Heart right ventricle (tissue), 16 donors: ENCODE measurements around the gene SLK. TPM values are rescaled to one million over a fixed set of nuclear protein-coding genes. Genes with fewer than 3 reads are reported as not detected.

ENCODE experiments used
- ATAC-seq, 8 donors: fragments of 200-7000 bp; cut with Tn5 transposase; one replicate each; pipeline ENCODE4 v1.9.1; 2020; ENCODE audit warnings: mild to moderate bottlenecking in 8 of 8, moderate library complexity in 8 of 8, moderate number of reproducible peaks in 1 of 8
- DNase-seq, 2 donors: peaks; one replicate each; pipeline ENCODE4 v3.0.0-alpha.2; 2020
- H3K27ac ChIP-seq, 10 donors: fragments of 200-600 bp; sonication (generic) in 2 of 10; one replicate each; pipeline versions ENCODE4 v1.5.0 to v1.8.0; 2020 to 2022; ENCODE audit warnings: mild to moderate bottlenecking in 3 of 10
- H3K27me3 ChIP-seq, 7 donors: fragments of 200-600 bp; one replicate each; pipeline ENCODE4 v1.8.0; 2021 to 2022; ENCODE audit warnings: mild to moderate bottlenecking in 2 of 7
- H3K36me3 ChIP-seq, 9 donors: fragments of 200-600 bp; sonication (generic) in 1 of 9; one replicate each; pipeline versions ENCODE4 v1.5.0 to v1.8.0; 2020 to 2022; ENCODE audit warnings: mild to moderate bottlenecking in 2 of 9
- H3K4me1 ChIP-seq, 9 donors: fragments of 200-600 bp; sonication (generic) in 1 of 9; one replicate each; pipeline versions ENCODE4 v1.5.0 to v1.8.0; 2020 to 2022; ENCODE audit warnings: mild to moderate bottlenecking in 4 of 9
- H3K4me3 ChIP-seq, 10 donors: fragments of 200-600 bp; sonication (generic) in 2 of 10; one replicate each; pipeline versions ENCODE4 v1.5.0 to v1.8.0; 2020 to 2022; ENCODE audit warnings: mild to moderate bottlenecking in 7 of 10, moderate library complexity in 2 of 10
- H3K9me3 ChIP-seq, 11 donors: fragments of 200-600 bp in 10 of 11; sonication (generic) in 2 of 11; one replicate each; pipeline versions ENCODE4 v1.5.0 to v1.8.0; 2013 to 2022; ENCODE audit warnings: mild to moderate bottlenecking in 2 of 11, control low read depth in 1 of 11, moderate library complexity in 1 of 11
- WGBS, 2 donors: extraction: QIAGEN DNeasy Blood & Tissue Kit; methylation state at CpG; one replicate each; pipeline ENCODE4 v1.1.7; 2013; ENCODE audit warnings: inconsistent platforms in 1 of 2; 5-methylcytosine and 5-hydroxymethylcytosine counted together
- intact Hi-C, 10 donors: fragments of 100-400 bp; cut with DNase I; formaldehyde crosslinking; loops; one replicate each; pipeline versions ENCODE4 v1.11.1 to v1.14.2; 2022
- polyA plus RNA-seq, 2 donors: library from polyadenylated mRNA; stranded (reverse); fragments of 200-250 nt; gene quantifications; one replicate each; pipeline ENCODE4 v1.2.3, GENCODE V29; 2013
- total RNA-seq, 10 donors: library from RNA; stranded (reverse); fragmentation: NEBNext Ultra II Directional in 3 of 10; extraction: Animal tissue kit (Norgen Biotek cat#: 25700) in 3 of 10; gene quantifications; one replicate each; pipeline versions ENCODE4 v1.2.1 to v1.2.4, GENCODE V29; 2021 to 2023
- TF ChIP-seq, protein P1 (sequence below), 9 donors: fragments of 200-600 bp; sonication (generic) in 2 of 9; IDR thresholded peaks; one replicate each; pipeline versions ENCODE4 v1.5.0 to v1.8.0; 2021 to 2022; ENCODE audit warnings: antibody characterized with exemption in 9 of 9, mild to moderate bottlenecking in 5 of 9, moderate library complexity in 1 of 9
- donor health status: Arrhythmogenic right ventricular cardiomyopathy.
- donor health status: ischemic (EF 13 %, LVEDD 7.1; RV severe dilation, severe dysfunction).
- donor health status: healthy with polysubstance abuse.
- donor health status: DM: no; HTN: yes; CAD: no.
- donor health status: DM: no; HTN: no; CAD: no.
- donor health status: ischemic (EF 25% LVEDD 6.9; RV normal size, moderate dysfunction).
- donor health status: ischemic (EF 25% LVEDD 5.7; RV mildly dilated, moderate dysfunction).
- donor health status: healthy.
- donor health status: DM: yes; HTN: yes; CAD: no.
- donor health status: Ischemic cardiomyopathy.
- donor health status: ischemic (EF 35%, LVEDD 5.7; RV mildly dilated, moderate dysfunction).
- donor health status: nonischemic (EF 11% LVEDD 7.7; RV severe dilation, severe dysfunction).
- donor health status: DM: yes; HTN: yes; CAD: no.
- donor health status: PGD.
- donor health status: ischemic (EF 29% LVEDD 5.4; RV normal size, mild dysfunction).
- donor health status: nonischemic (EF 23%, LVEDD 6.1; RV moderate dilation, normal function).

Gene SLK
- total and polyA plus RNA-seq, 12 donors = 11.3 to 63.6 (median 41.3) TPM

- Histone ChIP-seq H3K36me3 (no peaks in the 10 kb centered on the region), H3K27me3 (no peaks in the 10 kb centered on the region)
- WGBS, 2 donors = 62 to 68% methylated on average over 6 of the region's 6 CpGs
Measured at GRCh38 chr10:104069613-104070012, 102.7 kb downstream of the SLK start.

GRCh38 chr10:104072786-104073185, 105.8 kb downstream of the SLK start:
- Histone ChIP-seq H3K4me3 (no peak overlapping the region), H3K36me3 (no peaks in the 10 kb centered on the region), H3K27me3 (no peaks in the 10 kb centered on the region), H3K4me1 (peaks cover 0 to 16% (median 12%) of the 10 kb centered on the region in 9 donors), H3K27ac (no peak overlapping the region), H3K9me3 (no peaks in the 10 kb centered on the region)
- intact Hi-C loops = no loop called here
- TF ChIP-seq, protein P1, sequence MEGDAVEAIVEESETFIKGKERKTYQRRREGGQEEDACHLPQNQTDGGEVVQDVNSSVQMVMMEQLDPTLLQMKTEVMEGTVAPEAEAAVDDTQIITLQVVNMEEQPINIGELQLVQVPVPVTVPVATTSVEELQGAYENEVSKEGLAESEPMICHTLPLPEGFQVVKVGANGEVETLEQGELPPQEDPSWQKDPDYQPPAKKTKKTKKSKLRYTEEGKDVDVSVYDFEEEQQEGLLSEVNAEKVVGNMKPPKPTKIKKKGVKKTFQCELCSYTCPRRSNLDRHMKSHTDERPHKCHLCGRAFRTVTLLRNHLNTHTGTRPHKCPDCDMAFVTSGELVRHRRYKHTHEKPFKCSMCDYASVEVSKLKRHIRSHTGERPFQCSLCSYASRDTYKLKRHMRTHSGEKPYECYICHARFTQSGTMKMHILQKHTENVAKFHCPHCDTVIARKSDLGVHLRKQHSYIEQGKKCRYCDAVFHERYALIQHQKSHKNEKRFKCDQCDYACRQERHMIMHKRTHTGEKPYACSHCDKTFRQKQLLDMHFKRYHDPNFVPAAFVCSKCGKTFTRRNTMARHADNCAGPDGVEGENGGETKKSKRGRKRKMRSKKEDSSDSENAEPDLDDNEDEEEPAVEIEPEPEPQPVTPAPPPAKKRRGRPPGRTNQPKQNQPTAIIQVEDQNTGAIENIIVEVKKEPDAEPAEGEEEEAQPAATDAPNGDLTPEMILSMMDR (IDR thresholded peaks at IDR 0.05) = no peak
- DNase-seq (no peak), ATAC-seq (no peak)
- 52 to 56% methylated on average over 5 of the region's 5 CpGs for WGBS, 2 donors

More at GRCh38 chr10:104069613-104070012, 102.7 kb downstream of the SLK start:
- H3K27ac ChIP-seq = no peak overlapping the region
- H3K9me3 ChIP-seq = no peaks in the 10 kb centered on the region
- no peaks in the 10 kb centered on the region for H3K4me1 ChIP-seq
- intact Hi-C loops = no loop called here
- DNase-seq (no peak), ATAC-seq (no peak)
- TF ChIP-seq, protein P1 (IDR thresholded peaks at IDR 0.05) = no peak
- no peak overlapping the region for H3K4me3 ChIP-seq

DNA sequence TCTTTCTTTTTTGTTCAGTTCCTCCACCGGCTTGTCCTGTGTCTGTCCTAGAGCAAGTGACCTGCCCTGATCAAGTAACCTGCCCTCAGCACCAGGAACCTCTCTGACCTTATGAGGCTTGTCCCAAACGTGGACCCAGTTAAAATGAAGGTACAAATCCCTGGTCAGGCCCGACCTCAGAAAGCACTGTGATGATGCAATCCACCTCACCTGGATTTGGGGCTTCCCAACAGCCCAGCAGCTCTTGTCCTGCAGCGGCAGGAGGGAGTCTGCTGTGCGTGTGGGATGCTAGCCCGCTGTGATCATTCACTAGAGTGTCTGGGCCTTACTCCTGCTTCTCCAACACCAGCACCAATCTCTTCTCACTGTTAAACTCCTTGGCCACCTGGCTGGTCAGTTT, 107.6 kb downstream of the SLK start:
- Histone ChIP-seq H3K4me3 (no peak overlapping the region), H3K27ac (no peak overlapping the region), H3K4me1 (peaks cover 0 to 18% (median 12%) of the 10 kb centered on the region in 9 donors), H3K36me3 (no peaks in the 10 kb centered on the region), H3K9me3 (no peaks in the 10 kb centered on the region), H3K27me3 (no peaks in the 10 kb centered on the region)
- TF ChIP-seq, protein P1 (IDR thresholded peaks at IDR 0.05) = no peak
- no peak for ATAC-seq
- no peak for DNase-seq
- 87 to 90% methylated on average over 6 of the region's 6 CpGs for WGBS, 2 donors
- intact Hi-C loops = no loop called here

DNA sequence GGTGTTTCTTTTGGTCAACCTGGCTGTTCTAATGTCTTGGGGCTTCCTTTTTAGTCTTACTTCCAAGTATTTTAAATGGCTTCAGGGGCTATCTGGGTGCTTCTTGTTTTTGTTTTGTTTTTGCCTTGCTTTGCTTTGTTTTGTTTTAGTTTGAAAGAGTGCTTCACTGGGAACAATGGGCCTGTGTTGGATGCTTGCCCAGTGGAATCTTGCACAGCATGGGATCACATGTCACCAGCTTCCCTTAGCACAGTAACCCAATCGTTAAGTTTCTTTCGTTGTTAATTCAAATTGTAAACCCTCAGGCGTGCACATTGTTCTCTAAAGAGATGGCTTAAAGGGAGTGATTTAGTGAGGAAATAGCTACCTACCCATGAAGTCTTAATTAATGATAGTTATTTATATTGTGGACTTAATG, 109.8 kb downstream of the SLK start:
- Histone ChIP-seq H3K4me3 (no peak overlapping the region), H3K4me1 (peaks cover 0 to 18% (median 12%) of the 10 kb centered on the region in 9 donors), H3K27me3 (no peaks in the 10 kb centered on the region), H3K9me3 (no peaks in the 10 kb centered on the region), H3K27ac (peak overlapping the region in 8 of 10 donors; percentile 25 to 76 (median 46)), H3K36me3 (no peaks in the 10 kb centered on the region)
- intact Hi-C loops = loop anchor here in 1 of 10 donors (1.0 to 2.0 kb wide), 2 partner anchors 44 to 188 kb away; no protein-coding TSS in a partner anchor
- 21 to 30% methylated on average over 3 of the region's 3 CpGs for WGBS, 2 donors
- TF ChIP-seq, protein P1 (IDR thresholded peaks at IDR 0.05) = no peak
- ATAC-seq = peak; percentile 71 to 95 (median 92)
- DNase-seq = peak; percentile 28 to 82
